ENCODE results near the gene SLC49A4. TPM values are rescaled to one million over a fixed set of nuclear protein-coding genes. Genes with fewer than 3 reads are reported as not detected.

Gene SLC49A4
- total RNA-seq, 1 experiment from 2014 or later, result 10.2 TPM

DNA sequence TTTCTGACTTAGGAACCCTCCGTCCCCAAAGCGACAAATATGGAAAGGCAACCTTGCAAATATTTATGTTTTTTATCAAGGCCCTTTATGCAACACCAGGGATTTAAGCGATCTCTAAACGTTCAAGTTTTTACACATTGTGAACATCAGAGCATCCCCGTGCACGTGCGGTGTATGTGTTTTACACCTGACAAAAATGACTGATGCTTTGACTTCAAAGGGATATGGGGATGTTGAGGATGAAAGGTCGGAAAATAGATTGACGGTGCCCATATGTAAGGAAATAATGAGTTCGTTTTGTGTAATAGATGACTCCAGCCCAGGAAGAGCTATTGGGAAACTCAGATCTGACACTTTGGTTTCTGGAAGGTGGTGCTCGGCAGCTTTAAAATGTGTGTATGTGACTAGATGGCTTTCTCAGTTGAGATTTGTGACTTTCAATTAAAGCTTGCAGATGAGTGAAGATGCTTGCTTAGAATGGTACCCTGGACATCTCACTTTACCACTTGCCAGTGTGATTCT, 866 bp downstream of the SLC49A4 start:
- no peak for DNase-seq (ENCODE audit: low spot score)
- POLR2A ChIA-PET, result no interaction called here
- Mint-ChIP-seq H3K9me3 (no peaks in the 10 kb centered on the region), H3K36me3 (no peaks in the 10 kb centered on the region), H3K4me3 (peak overlapping the region; percentile 68), H3K4me1 (peaks cover 18% of the 10 kb centered on the region), H3K27me3 (ENCODE audit: low read depth) (peaks cover 9% of the 10 kb centered on the region), H3K27ac (no peak overlapping the region)
- ATAC-seq, result no peak
- CTCF ChIA-PET, result no interaction called here
- TF ChIP-seq, protein P1, sequence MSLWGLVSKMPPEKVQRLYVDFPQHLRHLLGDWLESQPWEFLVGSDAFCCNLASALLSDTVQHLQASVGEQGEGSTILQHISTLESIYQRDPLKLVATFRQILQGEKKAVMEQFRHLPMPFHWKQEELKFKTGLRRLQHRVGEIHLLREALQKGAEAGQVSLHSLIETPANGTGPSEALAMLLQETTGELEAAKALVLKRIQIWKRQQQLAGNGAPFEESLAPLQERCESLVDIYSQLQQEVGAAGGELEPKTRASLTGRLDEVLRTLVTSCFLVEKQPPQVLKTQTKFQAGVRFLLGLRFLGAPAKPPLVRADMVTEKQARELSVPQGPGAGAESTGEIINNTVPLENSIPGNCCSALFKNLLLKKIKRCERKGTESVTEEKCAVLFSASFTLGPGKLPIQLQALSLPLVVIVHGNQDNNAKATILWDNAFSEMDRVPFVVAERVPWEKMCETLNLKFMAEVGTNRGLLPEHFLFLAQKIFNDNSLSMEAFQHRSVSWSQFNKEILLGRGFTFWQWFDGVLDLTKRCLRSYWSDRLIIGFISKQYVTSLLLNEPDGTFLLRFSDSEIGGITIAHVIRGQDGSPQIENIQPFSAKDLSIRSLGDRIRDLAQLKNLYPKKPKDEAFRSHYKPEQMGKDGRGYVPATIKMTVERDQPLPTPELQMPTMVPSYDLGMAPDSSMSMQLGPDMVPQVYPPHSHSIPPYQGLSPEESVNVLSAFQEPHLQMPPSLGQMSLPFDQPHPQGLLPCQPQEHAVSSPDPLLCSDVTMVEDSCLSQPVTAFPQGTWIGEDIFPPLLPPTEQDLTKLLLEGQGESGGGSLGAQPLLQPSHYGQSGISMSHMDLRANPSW (CRISPR knock-in tag; conservative IDR thresholded peaks at IDR 0.05; ENCODE audit: low read depth), result no peak
- TF ChIP-seq, protein P2, sequence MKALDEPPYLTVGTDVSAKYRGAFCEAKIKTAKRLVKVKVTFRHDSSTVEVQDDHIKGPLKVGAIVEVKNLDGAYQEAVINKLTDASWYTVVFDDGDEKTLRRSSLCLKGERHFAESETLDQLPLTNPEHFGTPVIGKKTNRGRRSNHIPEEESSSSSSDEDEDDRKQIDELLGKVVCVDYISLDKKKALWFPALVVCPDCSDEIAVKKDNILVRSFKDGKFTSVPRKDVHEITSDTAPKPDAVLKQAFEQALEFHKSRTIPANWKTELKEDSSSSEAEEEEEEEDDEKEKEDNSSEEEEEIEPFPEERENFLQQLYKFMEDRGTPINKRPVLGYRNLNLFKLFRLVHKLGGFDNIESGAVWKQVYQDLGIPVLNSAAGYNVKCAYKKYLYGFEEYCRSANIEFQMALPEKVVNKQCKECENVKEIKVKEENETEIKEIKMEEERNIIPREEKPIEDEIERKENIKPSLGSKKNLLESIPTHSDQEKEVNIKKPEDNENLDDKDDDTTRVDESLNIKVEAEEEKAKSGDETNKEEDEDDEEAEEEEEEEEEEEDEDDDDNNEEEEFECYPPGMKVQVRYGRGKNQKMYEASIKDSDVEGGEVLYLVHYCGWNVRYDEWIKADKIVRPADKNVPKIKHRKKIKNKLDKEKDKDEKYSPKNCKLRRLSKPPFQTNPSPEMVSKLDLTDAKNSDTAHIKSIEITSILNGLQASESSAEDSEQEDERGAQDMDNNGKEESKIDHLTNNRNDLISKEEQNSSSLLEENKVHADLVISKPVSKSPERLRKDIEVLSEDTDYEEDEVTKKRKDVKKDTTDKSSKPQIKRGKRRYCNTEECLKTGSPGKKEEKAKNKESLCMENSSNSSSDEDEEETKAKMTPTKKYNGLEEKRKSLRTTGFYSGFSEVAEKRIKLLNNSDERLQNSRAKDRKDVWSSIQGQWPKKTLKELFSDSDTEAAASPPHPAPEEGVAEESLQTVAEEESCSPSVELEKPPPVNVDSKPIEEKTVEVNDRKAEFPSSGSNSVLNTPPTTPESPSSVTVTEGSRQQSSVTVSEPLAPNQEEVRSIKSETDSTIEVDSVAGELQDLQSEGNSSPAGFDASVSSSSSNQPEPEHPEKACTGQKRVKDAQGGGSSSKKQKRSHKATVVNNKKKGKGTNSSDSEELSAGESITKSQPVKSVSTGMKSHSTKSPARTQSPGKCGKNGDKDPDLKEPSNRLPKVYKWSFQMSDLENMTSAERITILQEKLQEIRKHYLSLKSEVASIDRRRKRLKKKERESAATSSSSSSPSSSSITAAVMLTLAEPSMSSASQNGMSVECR (CRISPR knock-in tag; IDR thresholded peaks at IDR 0.05; ENCODE audit: borderline replicate concordance), result no peak
- TF ChIP-seq SP1 (CRISPR knock-in tag; conservative IDR thresholded peaks at IDR 0.05) (no peak), ZNF416 (CRISPR knock-in tag; IDR thresholded peaks at IDR 0.05) (no peak), FOXP1 (CRISPR knock-in tag; IDR thresholded peaks at IDR 0.05; ENCODE audit: borderline replicate concordance) (no peak), NR3C1 (CRISPR knock-in tag; conservative IDR thresholded peaks at IDR 0.05; ENCODE audit: low read depth) (no peak), ZNF317 (CRISPR knock-in tag; IDR thresholded peaks at IDR 0.05; ENCODE audit: borderline replicate concordance, low read depth) (no peak), MXD4 (CRISPR knock-in tag; IDR thresholded peaks at IDR 0.05; ENCODE audit: borderline replicate concordance) (no peak), ZBTB21 (CRISPR knock-in tag; IDR thresholded peaks at IDR 0.05; ENCODE audit: borderline replicate concordance) (no peak), JAZF1 (CRISPR knock-in tag; IDR thresholded peaks at IDR 0.05) (no peak), FOXJ3 (CRISPR knock-in tag; IDR thresholded peaks at IDR 0.05; ENCODE audit: borderline replicate concordance) (no peak), ZNF396 (CRISPR knock-in tag; IDR thresholded peaks at IDR 0.05; ENCODE audit: borderline replicate concordance) (no peak), ZNF263 (CRISPR knock-in tag; IDR thresholded peaks at IDR 0.05; ENCODE audit: low read depth) (no peak)
- TF ChIP-seq, protein P3, sequence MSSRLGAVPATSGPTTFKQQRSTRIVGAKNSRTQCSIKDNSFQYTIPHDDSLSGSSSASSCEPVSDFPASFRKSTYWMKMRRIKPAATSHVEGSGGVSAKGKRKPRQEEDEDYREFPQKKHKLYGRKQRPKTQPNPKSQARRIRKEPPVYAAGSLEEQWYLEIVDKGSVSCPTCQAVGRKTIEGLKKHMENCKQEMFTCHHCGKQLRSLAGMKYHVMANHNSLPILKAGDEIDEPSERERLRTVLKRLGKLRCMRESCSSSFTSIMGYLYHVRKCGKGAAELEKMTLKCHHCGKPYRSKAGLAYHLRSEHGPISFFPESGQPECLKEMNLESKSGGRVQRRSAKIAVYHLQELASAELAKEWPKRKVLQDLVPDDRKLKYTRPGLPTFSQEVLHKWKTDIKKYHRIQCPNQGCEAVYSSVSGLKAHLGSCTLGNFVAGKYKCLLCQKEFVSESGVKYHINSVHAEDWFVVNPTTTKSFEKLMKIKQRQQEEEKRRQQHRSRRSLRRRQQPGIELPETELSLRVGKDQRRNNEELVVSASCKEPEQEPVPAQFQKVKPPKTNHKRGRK (CRISPR knock-in tag; IDR thresholded peaks at IDR 0.05; ENCODE audit: borderline replicate concordance), result no peak
- TF ChIP-seq, protein P4, sequence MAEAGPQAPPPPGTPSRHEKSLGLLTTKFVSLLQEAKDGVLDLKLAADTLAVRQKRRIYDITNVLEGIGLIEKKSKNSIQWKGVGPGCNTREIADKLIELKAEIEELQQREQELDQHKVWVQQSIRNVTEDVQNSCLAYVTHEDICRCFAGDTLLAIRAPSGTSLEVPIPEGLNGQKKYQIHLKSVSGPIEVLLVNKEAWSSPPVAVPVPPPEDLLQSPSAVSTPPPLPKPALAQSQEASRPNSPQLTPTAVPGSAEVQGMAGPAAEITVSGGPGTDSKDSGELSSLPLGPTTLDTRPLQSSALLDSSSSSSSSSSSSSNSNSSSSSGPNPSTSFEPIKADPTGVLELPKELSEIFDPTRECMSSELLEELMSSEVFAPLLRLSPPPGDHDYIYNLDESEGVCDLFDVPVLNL (CRISPR knock-in tag; IDR thresholded peaks at IDR 0.05; ENCODE audit: borderline replicate concordance, low read depth), result no peak
- TF ChIP-seq, protein P5, sequence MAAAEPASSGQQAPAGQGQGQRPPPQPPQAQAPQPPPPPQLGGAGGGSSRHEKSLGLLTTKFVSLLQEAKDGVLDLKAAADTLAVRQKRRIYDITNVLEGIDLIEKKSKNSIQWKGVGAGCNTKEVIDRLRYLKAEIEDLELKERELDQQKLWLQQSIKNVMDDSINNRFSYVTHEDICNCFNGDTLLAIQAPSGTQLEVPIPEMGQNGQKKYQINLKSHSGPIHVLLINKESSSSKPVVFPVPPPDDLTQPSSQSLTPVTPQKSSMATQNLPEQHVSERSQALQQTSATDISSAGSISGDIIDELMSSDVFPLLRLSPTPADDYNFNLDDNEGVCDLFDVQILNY (CRISPR knock-in tag; IDR thresholded peaks at IDR 0.05), result no peak
- TF ChIP-seq, protein P6, sequence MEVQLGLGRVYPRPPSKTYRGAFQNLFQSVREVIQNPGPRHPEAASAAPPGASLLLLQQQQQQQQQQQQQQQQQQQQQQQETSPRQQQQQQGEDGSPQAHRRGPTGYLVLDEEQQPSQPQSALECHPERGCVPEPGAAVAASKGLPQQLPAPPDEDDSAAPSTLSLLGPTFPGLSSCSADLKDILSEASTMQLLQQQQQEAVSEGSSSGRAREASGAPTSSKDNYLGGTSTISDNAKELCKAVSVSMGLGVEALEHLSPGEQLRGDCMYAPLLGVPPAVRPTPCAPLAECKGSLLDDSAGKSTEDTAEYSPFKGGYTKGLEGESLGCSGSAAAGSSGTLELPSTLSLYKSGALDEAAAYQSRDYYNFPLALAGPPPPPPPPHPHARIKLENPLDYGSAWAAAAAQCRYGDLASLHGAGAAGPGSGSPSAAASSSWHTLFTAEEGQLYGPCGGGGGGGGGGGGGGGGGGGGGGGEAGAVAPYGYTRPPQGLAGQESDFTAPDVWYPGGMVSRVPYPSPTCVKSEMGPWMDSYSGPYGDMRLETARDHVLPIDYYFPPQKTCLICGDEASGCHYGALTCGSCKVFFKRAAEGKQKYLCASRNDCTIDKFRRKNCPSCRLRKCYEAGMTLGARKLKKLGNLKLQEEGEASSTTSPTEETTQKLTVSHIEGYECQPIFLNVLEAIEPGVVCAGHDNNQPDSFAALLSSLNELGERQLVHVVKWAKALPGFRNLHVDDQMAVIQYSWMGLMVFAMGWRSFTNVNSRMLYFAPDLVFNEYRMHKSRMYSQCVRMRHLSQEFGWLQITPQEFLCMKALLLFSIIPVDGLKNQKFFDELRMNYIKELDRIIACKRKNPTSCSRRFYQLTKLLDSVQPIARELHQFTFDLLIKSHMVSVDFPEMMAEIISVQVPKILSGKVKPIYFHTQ (CRISPR knock-in tag; IDR thresholded peaks at IDR 0.05), result no peak
- TF ChIP-seq, protein P7, sequence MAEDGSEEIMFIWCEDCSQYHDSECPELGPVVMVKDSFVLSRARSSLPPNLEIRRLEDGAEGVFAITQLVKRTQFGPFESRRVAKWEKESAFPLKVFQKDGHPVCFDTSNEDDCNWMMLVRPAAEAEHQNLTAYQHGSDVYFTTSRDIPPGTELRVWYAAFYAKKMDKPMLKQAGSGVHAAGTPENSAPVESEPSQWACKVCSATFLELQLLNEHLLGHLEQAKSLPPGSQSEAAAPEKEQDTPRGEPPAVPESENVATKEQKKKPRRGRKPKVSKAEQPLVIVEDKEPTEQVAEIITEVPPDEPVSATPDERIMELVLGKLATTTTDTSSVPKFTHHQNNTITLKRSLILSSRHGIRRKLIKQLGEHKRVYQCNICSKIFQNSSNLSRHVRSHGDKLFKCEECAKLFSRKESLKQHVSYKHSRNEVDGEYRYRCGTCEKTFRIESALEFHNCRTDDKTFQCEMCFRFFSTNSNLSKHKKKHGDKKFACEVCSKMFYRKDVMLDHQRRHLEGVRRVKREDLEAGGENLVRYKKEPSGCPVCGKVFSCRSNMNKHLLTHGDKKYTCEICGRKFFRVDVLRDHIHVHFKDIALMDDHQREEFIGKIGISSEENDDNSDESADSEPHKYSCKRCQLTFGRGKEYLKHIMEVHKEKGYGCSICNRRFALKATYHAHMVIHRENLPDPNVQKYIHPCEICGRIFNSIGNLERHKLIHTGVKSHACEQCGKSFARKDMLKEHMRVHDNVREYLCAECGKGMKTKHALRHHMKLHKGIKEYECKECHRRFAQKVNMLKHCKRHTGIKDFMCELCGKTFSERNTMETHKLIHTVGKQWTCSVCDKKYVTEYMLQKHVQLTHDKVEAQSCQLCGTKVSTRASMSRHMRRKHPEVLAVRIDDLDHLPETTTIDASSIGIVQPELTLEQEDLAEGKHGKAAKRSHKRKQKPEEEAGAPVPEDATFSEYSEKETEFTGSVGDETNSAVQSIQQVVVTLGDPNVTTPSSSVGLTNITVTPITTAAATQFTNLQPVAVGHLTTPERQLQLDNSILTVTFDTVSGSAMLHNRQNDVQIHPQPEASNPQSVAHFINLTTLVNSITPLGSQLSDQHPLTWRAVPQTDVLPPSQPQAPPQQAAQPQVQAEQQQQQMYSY (CRISPR knock-in tag; IDR thresholded peaks at IDR 0.05), result no peak
